GM12875 (cell line): ENCODE data around the gene PFKFB2.

Experiments
- H3K4me3 ChIP-seq: one replicate; pipeline ENCODE4 v1.5.1; 2011; ENCODE audit warnings: low read depth, low read length, control low read depth
- CTCF ChIP-seq: IDR thresholded peaks from 2 replicates; pipeline ENCODE4 v1.5.1; 2011; ENCODE audit warnings: low read depth, mild to moderate bottlenecking, control low read depth, inconsistent platforms, low read length, moderate library complexity, borderline replicate concordance; ENCODE audit not compliant: insufficient read depth

The PFKFB2 gene

GRCh38 chr1:207019161-207019560 is 33.9 kb upstream of the PFKFB2 start:
- no peak for TF ChIP-seq CTCF
- no peak overlapping the region for H3K4me3 ChIP-seq

GRCh38 chr1:207019661-207020060 is 33.4 kb upstream of the PFKFB2 start:
- no peak for TF ChIP-seq CTCF
- no peak overlapping the region for H3K4me3 ChIP-seq

GRCh38 chr1:207020065-207020708 is 32.9 kb upstream of the PFKFB2 start:
- no peak for TF ChIP-seq CTCF
- no peak overlapping the region for H3K4me3 ChIP-seq

- no peak for TF ChIP-seq CTCF
- no peak overlapping the region for H3K4me3 ChIP-seq
These were observed 32.4 kb upstream of the PFKFB2 start for GRCh38 chr1:207020709-207021107.

- TF ChIP-seq CTCF = no peak
- H3K4me3 ChIP-seq = no peak overlapping the region
These were observed 31.8 kb upstream of the PFKFB2 start for GRCh38 chr1:207021139-207021861.

GRCh38 chr1:207021876-207022596 is 31.0 kb upstream of the PFKFB2 start:
- no peak overlapping the region for H3K4me3 ChIP-seq
- TF ChIP-seq CTCF = no peak
